8988T (cell line): ENCODE data around the gene SLC11A1.

Source experiments
- DNase-seq: peaks from one replicate; pipeline ENCODE4 v3.0.0; 2011

SLC11A1 gene

GRCh38 chr2:218367415-218368149 is 14.5 kb upstream of the SLC11A1 start:
- peak; percentile 88 for DNase-seq

- DNase-seq: no peak
Measured at GRCh38 chr2:218368150-218368528, 13.9 kb upstream of the SLC11A1 start.

- no peak for DNase-seq
Measured at GRCh38 chr2:218368621-218369153, 13.4 kb upstream of the SLC11A1 start.

GRCh38 chr2:218369330-218369729 is 12.7 kb upstream of the SLC11A1 start:
- no peak for DNase-seq

GRCh38 chr2:218370410-218371063 is 11.5 kb upstream of the SLC11A1 start:
- no peak for DNase-seq

- no peak for DNase-seq
Measured at GRCh38 chr2:218371983-218372350, 10.1 kb upstream of the SLC11A1 start.

GRCh38 chr2:218374795-218375194 is 7.3 kb upstream of the SLC11A1 start:
- DNase-seq: no peak

GRCh38 chr2:218375212-218375611 is 6.9 kb upstream of the SLC11A1 start:
- DNase-seq: no peak

- DNase-seq: no peak
Measured at GRCh38 chr2:218378053-218378452, 4.0 kb upstream of the SLC11A1 start.

- no peak for DNase-seq
Measured at GRCh38 chr2:218382785-218383184, 712 bp downstream of the SLC11A1 start.

GRCh38 chr2:218383892-218384519 is 1.9 kb downstream of the SLC11A1 start:
- DNase-seq: no peak

- DNase-seq: no peak
Measured at GRCh38 chr2:218384975-218385374, 2.9 kb downstream of the SLC11A1 start.

- DNase-seq: no peak
Measured at GRCh38 chr2:218386505-218387368, 4.7 kb downstream of the SLC11A1 start.

- no peak for DNase-seq
Measured at GRCh38 chr2:218387369-218388194, 5.5 kb downstream of the SLC11A1 start.

GRCh38 chr2:218389333-218390150 is 7.5 kb downstream of the SLC11A1 start:
- no peak for DNase-seq

GRCh38 chr2:218391202-218391601 is 9.1 kb downstream of the SLC11A1 start:
- DNase-seq: no peak

- DNase-seq: no peak
Measured at GRCh38 chr2:218392459-218392858, 10.4 kb downstream of the SLC11A1 start.

GRCh38 chr2:218392891-218393462 is 10.9 kb downstream of the SLC11A1 start:
- DNase-seq: no peak

GRCh38 chr2:218393750-218394290 is 11.7 kb downstream of the SLC11A1 start:
- no peak for DNase-seq

GRCh38 chr2:218394298-218395089 is 12.4 kb downstream of the SLC11A1 start:
- DNase-seq: no peak
